GM12878 (cell line): ENCODE data around the gene SAMD3. TPM values are rescaled to one million over a fixed set of nuclear protein-coding genes. Genes with fewer than 3 reads are reported as not detected.

Experiments
- ATAC-seq: fragments of 200-7000 bp; cut with Tn5 transposase; 3 replicates; pipeline ENCODE4 v1.9.1; 2020; ENCODE audit warnings: mild to moderate bottlenecking, moderate library complexity
- BruUV-seq: library from RNA; stranded (reverse); fragments of 400-500 nt; replicated peaks from 2 replicates; lab custom pipeline; 2021; lab: Mats Ljungman, UMichigan
- CTCF ChIA-PET: fragments of 300-600 bp; sonication (Branson Sonifier 250); formaldehyde crosslinking; extraction: SDS; loops from one replicate; lab custom pipeline; 2021; ENCODE audit warnings: inconsistent platforms; lab: Yijun Ruan, JAX
- POLR2A ChIA-PET: fragments of 350-600 bp; formaldehyde crosslinking; extraction: SDS; loops from one replicate; lab custom pipeline; 2021; ENCODE audit warnings: inconsistent platforms; lab: Charles Lee
- RAD21 ChIA-PET: fragments of 300-600 bp; sonication (Branson Sonifier 250); formaldehyde crosslinking; loops from one replicate; lab custom pipeline; 2023; ENCODE audit warnings: antibody characterized with exemption; ENCODE audit not compliant: unreplicated experiment; lab: Charles Lee
- SMC1A ChIA-PET: fragments of 300-600 bp; sonication (Branson Sonifier 250); formaldehyde crosslinking; loops from one replicate; lab custom pipeline; 2023; ENCODE audit not compliant: unreplicated experiment, uncharacterized antibody; lab: Charles Lee
- DNase-seq: peaks from one replicate; pipeline ENCODE4 v3.0.0-alpha.2; 2011; ENCODE audit warnings: low read depth, low spot score
- FAIRE-seq: peaks from 3 replicates; lab custom pipeline; 2011; peaks lifted over from hg19 to GRCh38; lab: Jason Lieb, UNC
- H2AFZ ChIP-seq: 2 replicates; pipeline ENCODE4 v1.6.0; 2011; ENCODE audit warnings: low read depth, low read length, control low read depth; ENCODE audit not compliant: control insufficient read depth
- H3K27ac ChIP-seq: 2 replicates; pipeline ENCODE4 v1.5.1; 2011; ENCODE audit warnings: control low read depth; ENCODE audit not compliant: control insufficient read depth, insufficient read depth
- H3K27me3 ChIP-seq, 2 experiments: replicated peaks in 1 of 2; 2 replicates each; pipeline versions ENCODE4 v1.6.0 to v1.6.1; 2011; ENCODE audit warnings: low read length in 1 of 2; ENCODE audit not compliant: control insufficient read depth in 2 of 2, insufficient read depth in 2 of 2
- H3K36me3 ChIP-seq, 2 experiments: 2 replicates each; pipeline ENCODE4 v1.5.1; 2011; ENCODE audit warnings: low read length in 1 of 2; ENCODE audit not compliant: control insufficient read depth in 2 of 2, insufficient read depth in 2 of 2
- H3K4me1 ChIP-seq: 2 replicates; pipeline ENCODE4 v1.6.1; 2011; ENCODE audit warnings: mild to moderate bottlenecking, low read length, moderate library complexity, mixed read lengths; ENCODE audit not compliant: control insufficient read depth, insufficient read depth
- H3K4me2 ChIP-seq: 2 replicates; pipeline ENCODE4 v1.6.0; 2011; ENCODE audit warnings: control low read depth; ENCODE audit not compliant: control insufficient read depth, insufficient read depth
- H3K4me3 ChIP-seq: fragments of 200-600 bp; sonication (generic); 2 replicates; pipeline ENCODE4 v1.5.1; 2016
- H3K79me2 ChIP-seq: 2 replicates; pipeline ENCODE4 v1.6.0; 2011; ENCODE audit warnings: low read length; ENCODE audit not compliant: control insufficient read depth, insufficient read depth
- H3K9ac ChIP-seq: 2 replicates; pipeline ENCODE4 v1.8.0; 2011; ENCODE audit warnings: low read length, control low read depth, mixed read lengths; ENCODE audit not compliant: control insufficient read depth, insufficient read depth
- H3K9me3 ChIP-seq: replicated peaks from 3 replicates; pipeline ENCODE4 v1.5.1; 2011; ENCODE audit warnings: mild to moderate bottlenecking, low read length; ENCODE audit not compliant: control insufficient read depth, insufficient read depth
- H4K20me1 ChIP-seq: 2 replicates; pipeline ENCODE4 v1.6.0; 2011; ENCODE audit not compliant: control insufficient read depth, insufficient read depth
- ATF7 ChIP-seq: fragments of 450-650 bp; IDR thresholded peaks from 2 replicates; pipeline ENCODE4 v1.6.1; 2016; ENCODE audit warnings: low read depth, mild to moderate bottlenecking
- BHLHE40 ChIP-seq, 2 experiments: fragments of 450-650 bp in 1 of 2; IDR thresholded peaks; 2 replicates each; pipeline ENCODE4 v1.6.1; 2011 to 2017; ENCODE audit warnings: low read depth in 2 of 2, borderline replicate concordance in 1 of 2, improper control_type of control experiment in 1 of 2, low read length in 1 of 2, mild to moderate bottlenecking in 1 of 2
- CEBPB ChIP-seq, 2 experiments: fragments of 150-350 bp in 1 of 2; IDR thresholded peaks; 2 replicates each; pipeline ENCODE4 v1.6.1; 2012 to 2014; ENCODE audit warnings: low read depth in 2 of 2, low read length in 2 of 2, borderline replicate concordance in 1 of 2, inconsistent platforms in 1 of 2
- NR2C1 ChIP-seq: fragments of 450-650 bp; IDR thresholded peaks from 2 replicates; pipeline ENCODE4 v1.6.1; 2017; ENCODE audit warnings: antibody characterized with exemption, mild to moderate bottlenecking, moderate library complexity
- NR2C2 ChIP-seq: IDR thresholded peaks from 2 replicates; pipeline ENCODE4 v1.6.1; 2011; ENCODE audit warnings: borderline replicate concordance, low read depth; ENCODE audit not compliant: control insufficient read depth, insufficient read length
- POLR2AphosphoS2 ChIP-seq: IDR thresholded peaks from 2 replicates; pipeline ENCODE4 v1.6.1; 2011; ENCODE audit warnings: low read depth, mild to moderate bottlenecking, low read length, improper control_type of control experiment, moderate library complexity
- SMAD1 ChIP-seq: fragments of 450-650 bp; IDR thresholded peaks from 2 replicates; pipeline ENCODE4 v1.6.1; 2018; ENCODE audit warnings: mild to moderate bottlenecking, low read depth; ENCODE audit not compliant: partially characterized antibody
- WGBS: methylation state at CpG from one replicate; pipeline ENCODE4 v1.1.6; 2016; ENCODE audit warnings: low lambda C conversion rate; ENCODE audit not compliant: insufficient replicate concordance, insufficient coverage; ENCODE audit errors: missing lambda C conversion rate; 5-methylcytosine and 5-hydroxymethylcytosine counted together
- in situ Hi-C: fragments of 300-500 bp; cut with MboI; formaldehyde crosslinking; loops from 9 replicates; pipeline ENCODE4 v1.14.3; 2018; ENCODE audit warnings: mixed read lengths
- intact Hi-C: fragments of 100-400 bp; cut with micrococcal nuclease; formaldehyde crosslinking; loops from one replicate; pipeline ENCODE4 v1.14.2; 2022; ENCODE audit not compliant: unreplicated experiment
- polyA plus RNA-seq, 11 experiments: library from polyadenylated mRNA; depleted of rRNA in 4 of 11; unstranded in 6 of 11; stranded (reverse) in 5 of 11; fragments of >200 nt; fragmentation: Nextera tagmentation in 4 of 11; fragmentation: Illumina TruSeq in 1 of 11; extraction: Ambion mirVana in 4 of 11; extraction: Trizol in 1 of 11; gene quantifications; 1 replicate in 1 of 11; 2 replicates in 10 of 11; pipeline versions ENCODE4 v1.2.1 to v1.2.3, GENCODE V29; 2011 to 2016; ENCODE audit warnings: inconsistent platforms in 2 of 11, missing spikeins in 2 of 11, low read depth in 1 of 11
- total RNA-seq, 4 experiments: library from RNA; depleted of rRNA in 3 of 4; stranded (reverse); fragments of >200 nt in 3 of 4; fragmentation: Illumina TruSeq in 1 of 4; extraction: Trizol in 1 of 4; gene quantifications; 2 replicates each; pipeline versions ENCODE4 v1.2.1 to v1.2.3, GENCODE V29; 2013 to 2021
- TF ChIP-seq, protein P1 (sequence below): fragments of 450-650 bp; IDR thresholded peaks from 2 replicates; pipeline ENCODE4 v1.6.1; 2018; ENCODE audit warnings: borderline replicate concordance, mild to moderate bottlenecking; ENCODE audit not compliant: partially characterized antibody
- TF ChIP-seq, protein P2 (sequence below): fragments of 450-650 bp; IDR thresholded peaks from 2 replicates; pipeline ENCODE4 v1.6.1; 2017; ENCODE audit warnings: mild to moderate bottlenecking, moderate library complexity

Gene SAMD3
- total and polyA plus RNA-seq, 10 of the 15 experiments (the other 5 are each of a cell fraction or from before 2014, with no cell fraction given), result 0.04 to 2.3 (median 0.39) TPM; not detected in 2

DNA sequence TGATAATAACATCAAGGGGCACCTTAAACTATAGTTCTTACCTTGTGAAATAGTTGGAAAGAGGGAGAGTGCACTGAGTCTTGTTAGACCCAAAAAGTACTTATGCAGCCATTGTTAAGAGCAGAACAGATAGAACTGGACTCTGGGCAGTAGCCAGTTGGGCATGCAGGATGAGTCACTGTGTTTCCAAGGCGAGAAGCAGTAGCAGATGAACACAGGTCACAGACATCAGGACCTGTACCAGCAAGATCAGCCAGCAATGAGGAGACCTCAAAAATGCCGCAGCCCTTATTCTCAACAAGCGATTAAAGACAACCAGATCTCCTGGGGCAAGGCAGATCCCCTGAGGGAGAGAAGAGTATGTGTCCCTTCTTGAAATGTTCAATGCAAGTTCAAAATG lies 79.0 kb downstream of the SAMD3 start (continued):
- no peak for TF ChIP-seq NR2C2
- TF ChIP-seq, all 136 proteins: peak for 0

DNA sequence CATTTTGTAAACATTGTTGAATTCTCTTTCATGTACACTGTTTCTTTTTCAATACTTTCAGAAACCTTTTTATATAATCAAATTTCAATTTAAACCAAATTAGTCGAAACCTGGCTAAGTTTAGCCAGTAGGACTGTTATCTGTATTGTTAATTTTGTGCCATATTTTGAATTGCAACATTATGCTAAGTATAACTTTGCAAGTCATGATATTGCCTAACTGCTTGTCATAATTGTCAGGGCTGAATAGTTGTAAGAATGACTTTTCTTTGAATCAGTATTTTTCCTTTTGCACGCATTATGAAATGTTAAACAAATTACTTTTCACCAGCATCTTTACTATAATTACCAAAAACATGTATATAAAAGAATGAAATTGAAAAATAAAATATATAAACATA lies 82.7 kb downstream of the SAMD3 start:
- H3K9me3 ChIP-seq, result no peaks in the 10 kb centered on the region; the same call in 2 of the 3 replicates
- DNase-seq (no peak), FAIRE-seq (no peak), ATAC-seq (no peak)
- H3K4me3 ChIP-seq, result no peak overlapping the region
- intact Hi-C loops (no loop called here), in situ Hi-C loops (no loop called here)
- SMC1A ChIA-PET, result interaction anchor here (0.6 to 1.8 kb wide), 8 partner anchors 9 to 731 kb away, joined by 3 to 5 read pairs (median 4); no protein-coding TSS in a partner anchor
- H3K4me2 ChIP-seq, result no peak overlapping the region
- TF ChIP-seq CEBPB (IDR thresholded peaks at IDR 0.05; ENCODE audit: borderline replicate concordance in 1 of 2, low read depth in 2 of 2, low read length in 2 of 2), result no peak
- no peak for TF ChIP-seq POLR2AphosphoS2
- TF ChIP-seq NR2C1, result no peak
- TF ChIP-seq, protein P1, sequence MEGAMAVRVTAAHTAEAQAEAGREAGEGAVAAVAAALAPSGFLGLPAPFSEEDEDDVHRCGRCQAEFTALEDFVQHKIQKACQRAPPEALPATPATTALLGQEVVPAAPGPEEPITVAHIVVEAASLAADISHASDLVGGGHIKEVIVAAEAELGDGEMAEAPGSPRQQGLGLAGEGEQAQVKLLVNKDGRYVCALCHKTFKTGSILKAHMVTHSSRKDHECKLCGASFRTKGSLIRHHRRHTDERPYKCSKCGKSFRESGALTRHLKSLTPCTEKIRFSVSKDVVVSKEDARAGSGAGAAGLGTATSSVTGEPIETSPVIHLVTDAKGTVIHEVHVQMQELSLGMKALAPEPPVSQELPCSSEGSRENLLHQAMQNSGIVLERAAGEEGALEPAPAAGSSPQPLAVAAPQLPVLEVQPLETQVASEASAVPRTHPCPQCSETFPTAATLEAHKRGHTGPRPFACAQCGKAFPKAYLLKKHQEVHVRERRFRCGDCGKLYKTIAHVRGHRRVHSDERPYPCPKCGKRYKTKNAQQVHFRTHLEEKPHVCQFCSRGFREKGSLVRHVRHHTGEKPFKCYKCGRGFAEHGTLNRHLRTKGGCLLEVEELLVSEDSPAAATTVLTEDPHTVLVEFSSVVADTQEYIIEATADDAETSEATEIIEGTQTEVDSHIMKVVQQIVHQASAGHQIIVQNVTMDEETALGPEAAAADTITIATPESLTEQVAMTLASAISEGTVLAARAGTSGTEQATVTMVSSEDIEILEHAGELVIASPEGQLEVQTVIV, result no peak
- no peak for TF ChIP-seq ATF7
- TF ChIP-seq, protein P2, sequence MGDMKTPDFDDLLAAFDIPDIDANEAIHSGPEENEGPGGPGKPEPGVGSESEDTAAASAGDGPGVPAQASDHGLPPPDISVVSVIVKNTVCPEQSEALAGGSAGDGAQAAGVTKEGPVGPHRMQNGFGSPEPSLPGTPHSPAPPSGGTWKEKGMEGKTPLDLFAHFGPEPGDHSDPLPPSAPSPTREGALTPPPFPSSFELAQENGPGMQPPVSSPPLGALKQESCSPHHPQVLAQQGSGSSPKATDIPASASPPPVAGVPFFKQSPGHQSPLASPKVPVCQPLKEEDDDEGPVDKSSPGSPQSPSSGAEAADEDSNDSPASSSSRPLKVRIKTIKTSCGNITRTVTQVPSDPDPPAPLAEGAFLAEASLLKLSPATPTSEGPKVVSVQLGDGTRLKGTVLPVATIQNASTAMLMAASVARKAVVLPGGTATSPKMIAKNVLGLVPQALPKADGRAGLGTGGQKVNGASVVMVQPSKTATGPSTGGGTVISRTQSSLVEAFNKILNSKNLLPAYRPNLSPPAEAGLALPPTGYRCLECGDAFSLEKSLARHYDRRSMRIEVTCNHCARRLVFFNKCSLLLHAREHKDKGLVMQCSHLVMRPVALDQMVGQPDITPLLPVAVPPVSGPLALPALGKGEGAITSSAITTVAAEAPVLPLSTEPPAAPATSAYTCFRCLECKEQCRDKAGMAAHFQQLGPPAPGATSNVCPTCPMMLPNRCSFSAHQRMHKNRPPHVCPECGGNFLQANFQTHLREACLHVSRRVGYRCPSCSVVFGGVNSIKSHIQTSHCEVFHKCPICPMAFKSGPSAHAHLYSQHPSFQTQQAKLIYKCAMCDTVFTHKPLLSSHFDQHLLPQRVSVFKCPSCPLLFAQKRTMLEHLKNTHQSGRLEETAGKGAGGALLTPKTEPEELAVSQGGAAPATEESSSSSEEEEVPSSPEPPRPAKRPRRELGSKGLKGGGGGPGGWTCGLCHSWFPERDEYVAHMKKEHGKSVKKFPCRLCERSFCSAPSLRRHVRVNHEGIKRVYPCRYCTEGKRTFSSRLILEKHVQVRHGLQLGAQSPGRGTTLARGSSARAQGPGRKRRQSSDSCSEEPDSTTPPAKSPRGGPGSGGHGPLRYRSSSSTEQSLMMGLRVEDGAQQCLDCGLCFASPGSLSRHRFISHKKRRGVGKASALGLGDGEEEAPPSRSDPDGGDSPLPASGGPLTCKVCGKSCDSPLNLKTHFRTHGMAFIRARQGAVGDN, result no peak
- TF ChIP-seq SMAD1, result no peak
- TF ChIP-seq BHLHE40 (IDR thresholded peaks at IDR 0.05; ENCODE audit: borderline replicate concordance in 1 of 2, low read depth in 2 of 2, low read length in 1 of 2), result no peak
- no peak overlapping the region for H2AFZ ChIP-seq
- H3K27me3 ChIP-seq, result no peaks in the 10 kb centered on the region
- H3K79me2 ChIP-seq, result no peaks in the 10 kb centered on the region
- no TSS peak for BruUV-seq
- no peaks in the 10 kb centered on the region for H3K36me3 ChIP-seq
- RAD21 ChIA-PET, result no interaction called here
- POLR2A ChIA-PET, result interaction anchor here (0.7 kb wide), 1 partner anchor 24 kb away, joined by 5 read pairs; no protein-coding TSS in a partner anchor
- no peak overlapping the region for H3K9ac ChIP-seq
- 97% methylated on average over 2 of the region's 2 CpGs for WGBS
- CTCF ChIA-PET, result interaction anchor here (0.6 to 1.4 kb wide), 3 partner anchors 20 to 83 kb away, joined by 3 to 4 read pairs (median 3); no protein-coding TSS in a partner anchor
- peaks cover 11% of the 10 kb centered on the region; the same call in 1 of the 2 replicates for H3K4me1 ChIP-seq
- no peaks in the 10 kb centered on the region for H4K20me1 ChIP-seq
- H3K27ac ChIP-seq, result no peak overlapping the region
